Effector memory CD8-positive, alpha-beta T cell (primary cell): ENCODE measurements around the gene SPECC1L.

Source experiments
- ATAC-seq: fragments of 150-1000 bp; cut with Tn5 transposase; replicated peaks from 2 replicates; pipeline ENCODE4 v1.10.0; 2021; ENCODE audit warnings: mild to moderate bottlenecking, moderate library complexity
- DNase-seq, 3 experiments: peaks; one replicate each; pipeline ENCODE4 v3.0.0; 2021
- H3K27ac Mint-ChIP-seq, 2 donors: one replicate each; pipeline ENCODE4 v1.8.0; 2022; ENCODE audit warnings: mild to moderate bottlenecking in 2 of 2, mixed read lengths in 2 of 2, moderate library complexity in 2 of 2
- H3K27me3 Mint-ChIP-seq, 2 donors: one replicate each; pipeline ENCODE4 v1.8.0; 2022; ENCODE audit warnings: mixed read lengths in 2 of 2
- H3K36me3 Mint-ChIP-seq: one replicate; pipeline ENCODE4 v1.8.0; 2022; ENCODE audit warnings: mild to moderate bottlenecking, moderate library complexity, mixed read lengths; ENCODE audit not compliant: insufficient read depth
- H3K4me1 Mint-ChIP-seq, 2 donors: one replicate each; pipeline ENCODE4 v1.8.0; 2022; ENCODE audit warnings: low read depth in 2 of 2, mixed read lengths in 2 of 2
- H3K4me3 Mint-ChIP-seq, 2 donors: one replicate each; pipeline ENCODE4 v1.8.0; 2022; ENCODE audit warnings: mild to moderate bottlenecking in 2 of 2, mixed read lengths in 2 of 2, moderate library complexity in 2 of 2
- H3K9me3 Mint-ChIP-seq, 2 donors: one replicate each; pipeline ENCODE4 v1.8.0; 2022; ENCODE audit warnings: mixed read lengths in 2 of 2

SPECC1L gene

DNA sequence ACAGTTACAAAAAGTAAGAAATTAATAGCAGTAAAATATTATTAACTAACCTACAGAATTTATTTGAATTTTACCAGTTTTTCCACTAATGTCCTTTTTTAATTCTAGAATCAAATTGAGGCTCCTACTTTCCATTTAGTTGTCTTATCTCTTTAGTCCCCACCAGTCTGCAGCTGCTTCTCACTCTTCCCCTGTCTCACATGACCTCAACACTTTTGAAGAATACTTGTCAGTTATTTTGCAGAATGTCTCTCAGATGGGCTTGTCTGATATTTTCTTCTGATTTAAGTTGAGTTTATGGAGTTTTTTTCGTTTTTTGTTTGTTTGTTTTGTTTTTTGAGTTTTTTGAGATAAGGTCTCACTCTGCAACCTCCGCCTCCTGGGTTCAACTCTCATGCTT is 82.5 kb downstream of the SPECC1L start:
- H3K27ac Mint-ChIP-seq: no peak overlapping the region
- H3K4me3 Mint-ChIP-seq: no peak overlapping the region
- ATAC-seq: no peak
- H3K4me1 Mint-ChIP-seq: no peaks in the 10 kb centered on the region
- no peaks in the 10 kb centered on the region for H3K9me3 Mint-ChIP-seq
- peaks cover 31% of the 10 kb centered on the region for H3K36me3 Mint-ChIP-seq
- no peaks in the 10 kb centered on the region for H3K27me3 Mint-ChIP-seq
- DNase-seq: no peak

DNA sequence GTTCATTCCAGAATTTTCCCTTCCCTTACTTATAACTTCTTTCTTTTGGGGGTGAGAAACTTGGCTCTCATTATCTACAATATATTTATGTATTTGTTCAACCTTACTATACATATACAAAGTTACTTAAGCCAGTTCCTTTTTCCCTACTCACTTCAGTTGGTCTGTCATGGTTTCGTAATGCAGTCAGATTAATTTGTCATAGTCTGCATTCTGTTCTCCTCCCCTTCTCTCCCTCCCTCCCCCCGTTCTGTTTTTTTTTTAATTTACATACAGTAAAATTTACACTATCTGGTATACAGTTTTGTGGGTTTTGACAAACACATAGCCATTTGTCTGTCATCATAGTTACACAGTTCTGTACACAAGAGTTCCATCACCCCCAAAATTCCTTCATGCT is 84.9 kb downstream of the SPECC1L start:
- peak overlapping the region in 1 of 2 donors; percentile 3 for H3K27ac Mint-ChIP-seq
- peaks cover 24% of the 10 kb centered on the region for H3K36me3 Mint-ChIP-seq
- ATAC-seq: no peak

DNA sequence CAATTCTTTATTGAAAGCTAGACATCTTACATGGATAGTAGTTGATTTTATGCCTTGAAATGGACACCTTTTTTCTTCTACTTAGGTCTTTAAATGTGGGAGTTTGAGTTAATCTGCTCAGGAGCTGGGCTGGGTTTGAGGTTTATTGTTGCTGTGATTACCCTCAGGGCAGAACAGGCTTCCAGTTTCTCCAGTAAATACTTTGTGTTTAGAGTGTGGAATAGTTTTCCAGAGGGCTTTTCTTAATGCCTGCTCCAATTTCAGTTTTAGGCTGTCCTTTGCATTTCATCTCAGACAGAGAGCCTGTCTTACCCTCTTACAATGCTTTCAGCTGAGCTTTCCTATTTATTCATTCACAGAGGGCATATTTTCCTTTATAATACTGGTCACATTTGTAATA is 86.9 kb downstream of the SPECC1L start:
- Mint-ChIP-seq H3K9me3 (no peaks in the 10 kb centered on the region), H3K36me3 (peaks cover 30% of the 10 kb centered on the region), H3K4me3 (no peak overlapping the region), H3K27ac (peak overlapping the region in 1 of 2 donors; percentile 15), H3K27me3 (no peaks in the 10 kb centered on the region), H3K4me1 (peaks cover 0 to 6% of the 10 kb centered on the region in 2 donors)
- no peak for DNase-seq
- ATAC-seq: no peak

More for the DNA sequence above, 84.9 kb downstream of the SPECC1L start:
- Mint-ChIP-seq H3K4me1 (peaks cover 0 to 6% of the 10 kb centered on the region in 2 donors), H3K4me3 (no peak overlapping the region), H3K27me3 (no peaks in the 10 kb centered on the region), H3K9me3 (no peaks in the 10 kb centered on the region)
- DNase-seq: no peak

DNA sequence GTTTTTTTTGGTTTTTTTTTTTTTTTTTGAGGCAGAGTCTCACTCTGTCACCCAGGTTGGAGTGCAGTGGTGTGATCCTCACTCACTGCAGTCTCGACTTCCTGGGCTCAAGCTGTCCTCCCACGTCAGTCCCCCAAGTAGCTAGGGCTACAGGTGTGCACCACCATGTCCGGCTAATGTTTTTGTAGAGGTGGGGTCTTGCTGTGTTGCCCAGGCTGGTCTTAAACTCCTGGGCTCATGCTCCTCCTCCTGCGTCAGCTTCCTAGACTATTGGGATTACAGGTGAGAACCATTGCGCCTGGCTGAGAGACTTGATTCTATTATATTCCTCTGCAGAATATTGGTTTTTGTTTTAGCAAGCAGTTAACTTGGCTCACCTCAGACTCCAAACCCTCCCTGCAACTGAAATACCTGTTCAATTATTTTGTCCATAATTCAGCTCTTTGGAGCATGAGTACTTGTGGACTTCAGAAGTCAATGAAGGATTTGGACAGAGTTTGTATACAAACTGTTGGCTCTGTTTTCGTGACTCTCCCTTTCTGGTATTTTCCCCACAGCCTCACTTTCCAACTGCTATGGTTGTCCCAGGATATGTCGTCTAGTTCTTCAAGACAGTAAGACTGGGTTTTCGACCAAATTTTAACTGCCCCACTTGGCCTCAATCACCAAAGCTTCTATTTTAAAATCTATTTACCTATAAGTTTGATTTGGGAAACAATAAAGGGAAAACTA is 87.6 kb downstream of the SPECC1L start:
- Mint-ChIP-seq H3K9me3 (no peaks in the 10 kb centered on the region), H3K36me3 (peaks cover 30% of the 10 kb centered on the region), H3K27me3 (no peaks in the 10 kb centered on the region), H3K4me3 (no peak overlapping the region), H3K4me1 (peaks cover 0 to 6% of the 10 kb centered on the region in 2 donors), H3K27ac (no peak overlapping the region)
- ATAC-seq: no peak
- DNase-seq: no peak

DNA sequence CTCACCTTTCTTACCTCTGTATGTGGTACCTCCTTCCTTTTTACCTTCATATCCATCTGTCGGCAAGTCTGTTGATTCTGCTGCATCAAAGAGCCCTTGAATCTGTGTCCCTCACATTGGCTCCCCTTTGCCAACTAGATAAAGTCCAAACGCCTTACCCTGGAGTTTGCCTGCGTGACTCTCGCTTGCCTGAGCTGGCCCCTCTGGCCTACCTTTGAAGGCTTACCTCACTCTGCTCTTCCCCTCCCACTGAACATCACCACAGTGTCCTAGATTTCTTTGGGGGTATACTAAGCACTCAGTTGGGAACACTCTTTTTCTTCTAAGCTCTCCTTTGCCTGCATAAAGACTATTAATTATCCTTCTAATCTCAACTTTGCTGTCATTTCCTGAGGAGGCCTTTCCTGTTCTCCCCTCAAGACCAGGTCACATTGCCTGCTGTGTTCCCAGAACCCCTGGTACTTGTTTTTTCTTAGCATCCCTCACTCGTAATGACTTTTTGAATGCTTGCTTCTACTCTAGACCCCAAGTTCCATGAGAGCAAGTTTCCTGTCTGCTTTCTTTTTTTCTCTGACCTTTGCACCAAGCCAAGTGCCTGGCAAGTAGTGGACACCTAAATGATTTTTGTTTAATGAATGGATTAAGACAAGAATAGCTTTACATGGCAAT is 89.0 kb downstream of the SPECC1L start:
- Mint-ChIP-seq H3K4me1 (peaks cover 0 to 6% of the 10 kb centered on the region in 2 donors), H3K36me3 (peaks cover 34% of the 10 kb centered on the region), H3K4me3 (no peak overlapping the region), H3K27ac (peak overlapping the region; percentile 35 to 66), H3K27me3 (no peaks in the 10 kb centered on the region), H3K9me3 (no peaks in the 10 kb centered on the region)
- no peak for ATAC-seq
- DNase-seq: no peak

DNA sequence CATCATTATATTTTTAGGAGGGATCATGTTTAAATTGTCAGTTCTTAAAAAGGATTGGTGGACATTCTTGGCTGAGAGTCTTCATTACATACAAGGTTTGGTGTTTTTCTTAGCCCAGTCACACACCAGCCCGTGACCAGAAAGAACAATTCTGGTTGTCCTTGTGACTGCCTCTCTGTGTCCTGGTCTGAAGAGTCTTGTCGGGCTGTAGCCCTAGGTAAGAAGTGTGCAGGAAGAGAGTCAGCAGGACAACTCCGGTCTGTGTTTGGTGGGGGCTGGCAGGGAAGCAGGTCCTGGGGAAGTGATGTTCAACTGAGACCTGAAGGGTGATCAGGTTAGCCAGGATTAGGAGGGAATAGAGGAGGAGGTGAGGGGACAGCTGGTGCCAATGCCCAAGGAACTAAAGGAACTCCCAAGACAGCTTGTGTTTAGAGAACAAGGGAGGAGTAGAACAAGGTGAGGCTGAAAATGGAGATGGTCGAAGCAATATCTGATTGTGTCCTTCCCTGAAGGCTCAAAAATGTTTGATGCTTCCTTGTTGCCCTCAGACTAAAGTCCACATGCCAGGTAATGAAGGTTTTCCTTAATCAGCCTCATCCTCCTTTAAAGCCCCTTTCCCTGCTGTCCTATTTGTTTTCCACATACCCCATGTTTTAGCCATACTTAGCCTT is 91.5 kb downstream of the SPECC1L start:
- DNase-seq (no peak), ATAC-seq (no peak)
- peaks cover 0 to 6% of the 10 kb centered on the region in 2 donors for H3K4me1 Mint-ChIP-seq
- H3K9me3 Mint-ChIP-seq: no peaks in the 10 kb centered on the region
- no peaks in the 10 kb centered on the region for H3K27me3 Mint-ChIP-seq
- H3K4me3 Mint-ChIP-seq: no peak overlapping the region
- peaks cover 49% of the 10 kb centered on the region for H3K36me3 Mint-ChIP-seq
- H3K27ac Mint-ChIP-seq: peak overlapping the region in 1 of 2 donors; percentile 20

DNA sequence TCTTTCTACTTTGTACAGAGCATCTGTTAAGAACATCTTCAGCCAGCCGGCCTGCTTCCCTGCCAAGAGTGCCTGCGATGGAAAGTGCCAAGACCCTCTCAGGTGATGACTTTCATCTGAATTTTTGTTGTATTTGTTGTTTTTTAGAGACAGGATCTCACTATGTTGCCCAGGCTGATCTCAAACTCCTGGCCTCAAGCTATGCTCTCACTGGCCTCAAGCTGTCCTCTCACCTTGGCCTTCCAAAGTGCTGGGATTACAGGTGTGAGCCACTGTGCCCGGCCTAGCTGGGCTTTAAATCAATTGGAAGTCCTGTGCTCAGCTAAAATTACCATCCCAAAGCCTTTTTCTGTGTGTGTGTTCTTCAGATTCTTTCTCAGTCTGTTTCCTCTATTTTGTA is 92.6 kb downstream of the SPECC1L start:
- Mint-ChIP-seq H3K27me3 (no peaks in the 10 kb centered on the region), H3K27ac (no peak overlapping the region), H3K9me3 (no peaks in the 10 kb centered on the region), H3K36me3 (peaks cover 50% of the 10 kb centered on the region), H3K4me1 (peaks cover 0 to 6% of the 10 kb centered on the region in 2 donors), H3K4me3 (no peak overlapping the region)
- DNase-seq: no peak
- no peak for ATAC-seq

DNA sequence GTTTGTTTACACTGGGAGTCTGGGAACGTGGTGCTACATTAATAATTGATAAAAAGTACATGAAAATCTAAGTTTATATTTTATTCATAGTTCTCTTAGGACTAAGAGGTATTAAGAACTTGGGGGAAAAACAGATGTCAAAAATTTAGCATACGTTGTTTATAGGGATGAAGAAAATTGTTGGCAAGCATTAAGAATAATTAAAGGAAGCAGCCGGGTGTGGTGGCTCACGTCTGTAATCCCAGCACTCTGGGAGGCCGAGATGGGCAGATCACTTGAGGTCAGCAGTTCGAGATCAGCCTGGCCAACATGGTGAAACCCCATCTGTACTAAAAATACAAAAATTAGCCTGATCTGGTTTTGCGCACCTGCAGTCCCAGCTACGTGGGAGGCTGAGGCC is 96.1 kb downstream of the SPECC1L start:
- Mint-ChIP-seq H3K27me3 (no peaks in the 10 kb centered on the region), H3K4me3 (no peak overlapping the region), H3K36me3 (peaks cover 76% of the 10 kb centered on the region), H3K9me3 (no peaks in the 10 kb centered on the region), H3K4me1 (no peaks in the 10 kb centered on the region), H3K27ac (no peak overlapping the region)
- no peak for DNase-seq
- no peak for ATAC-seq

DNA sequence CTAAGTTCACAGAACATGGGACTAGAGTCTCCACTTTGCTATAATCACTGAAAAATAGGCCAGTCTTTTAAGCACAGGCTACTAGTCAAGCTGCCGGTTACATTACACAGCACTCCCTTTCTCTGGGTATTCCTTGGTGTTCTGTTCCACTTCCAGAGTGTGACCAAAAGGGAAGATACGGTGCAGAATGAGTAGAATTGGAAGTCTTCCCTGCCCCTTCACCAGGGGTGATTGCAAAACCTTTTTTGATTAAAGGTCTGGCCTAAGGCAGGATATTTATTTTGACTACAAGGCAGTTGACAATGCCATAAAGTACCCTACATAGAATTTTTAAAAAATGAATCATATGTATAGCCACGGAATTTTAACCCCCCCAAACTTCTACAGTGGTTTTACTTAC is 97.2 kb downstream of the SPECC1L start:
- no peak overlapping the region for H3K4me3 Mint-ChIP-seq
- H3K27me3 Mint-ChIP-seq: no peaks in the 10 kb centered on the region
- peaks cover 78% of the 10 kb centered on the region for H3K36me3 Mint-ChIP-seq
- no peaks in the 10 kb centered on the region for H3K4me1 Mint-ChIP-seq
- H3K27ac Mint-ChIP-seq: no peak overlapping the region
- DNase-seq (no peak), ATAC-seq (no peak)
- H3K9me3 Mint-ChIP-seq: no peaks in the 10 kb centered on the region

DNA sequence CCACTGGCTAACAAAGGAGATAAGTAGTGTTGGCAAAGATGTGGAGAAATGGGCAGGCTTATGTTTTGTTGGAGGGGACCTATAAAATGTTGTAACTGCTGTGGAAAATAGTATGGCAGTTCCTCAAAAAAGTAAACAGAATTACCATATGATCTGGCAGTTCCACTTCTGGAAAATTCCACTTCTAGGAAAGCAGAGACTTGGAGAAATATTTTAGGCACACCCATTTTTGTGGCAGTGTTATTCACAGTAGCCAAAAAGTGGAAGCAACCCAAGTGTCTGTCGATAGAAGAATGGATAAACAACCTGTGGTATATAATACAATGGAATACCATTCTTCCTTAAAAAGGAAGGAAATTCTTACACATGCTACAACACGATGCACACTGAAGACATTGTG is 99.8 kb downstream of the SPECC1L start:
- Mint-ChIP-seq H3K4me3 (no peak overlapping the region), H3K36me3 (peaks cover 71% of the 10 kb centered on the region), H3K4me1 (no peaks in the 10 kb centered on the region), H3K9me3 (no peaks in the 10 kb centered on the region), H3K27ac (no peak overlapping the region), H3K27me3 (no peaks in the 10 kb centered on the region)
- DNase-seq: no peak
- no peak for ATAC-seq

DNA sequence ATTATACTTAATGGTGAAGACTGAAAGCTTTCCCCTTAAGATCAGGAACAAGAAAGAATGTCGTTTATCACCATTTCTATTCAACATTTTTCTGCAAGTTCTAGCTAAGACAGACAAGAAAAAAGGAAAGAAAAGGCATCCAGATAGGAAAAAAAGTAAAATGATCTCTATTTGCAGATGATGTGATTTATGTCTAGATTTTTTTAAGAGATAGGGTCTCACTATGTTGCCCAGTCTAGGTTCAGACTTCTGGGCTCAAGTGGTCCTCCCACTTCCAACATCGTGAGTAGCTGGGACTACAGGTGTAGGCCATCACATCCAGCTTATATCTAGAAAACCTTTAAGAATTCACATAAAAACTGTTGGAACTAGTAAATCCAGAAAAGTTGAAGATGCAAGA is 105.4 kb downstream of the SPECC1L start:
- H3K4me3 Mint-ChIP-seq: no peak overlapping the region
- ATAC-seq: no peak
- no peak for DNase-seq
- H3K27me3 Mint-ChIP-seq: no peaks in the 10 kb centered on the region
- H3K4me1 Mint-ChIP-seq: peaks cover 0 to 5% of the 10 kb centered on the region in 2 donors
- H3K36me3 Mint-ChIP-seq: peaks cover 46% of the 10 kb centered on the region
- no peaks in the 10 kb centered on the region for H3K9me3 Mint-ChIP-seq
- H3K27ac Mint-ChIP-seq: peak overlapping the region in 1 of 2 donors; percentile 13

DNA sequence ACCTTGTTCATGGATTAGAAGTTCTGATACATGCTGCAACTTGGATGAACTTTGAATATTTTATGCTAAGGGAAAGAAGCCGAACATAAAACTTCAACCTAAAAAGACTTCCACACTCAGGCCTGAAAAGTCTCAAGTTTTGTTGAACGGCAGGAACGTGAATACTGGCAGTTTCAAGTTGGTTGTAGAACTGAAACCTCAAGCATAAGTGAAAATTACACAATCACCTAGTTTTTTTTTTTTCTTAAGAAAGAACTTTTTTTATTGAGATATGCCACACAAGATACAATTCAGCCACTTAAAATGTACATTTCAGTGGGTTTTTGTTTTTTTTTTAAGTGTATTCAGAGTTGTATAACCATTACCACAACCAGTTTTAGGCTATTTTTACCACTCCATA is 106.0 kb downstream of the SPECC1L start:
- peaks cover 42% of the 10 kb centered on the region for H3K36me3 Mint-ChIP-seq
- no peak overlapping the region for H3K4me3 Mint-ChIP-seq
- ATAC-seq (no peak), DNase-seq (no peak)
- peak overlapping the region in 1 of 2 donors; percentile 13 for H3K27ac Mint-ChIP-seq
- H3K27me3 Mint-ChIP-seq: no peaks in the 10 kb centered on the region
- H3K4me1 Mint-ChIP-seq: peaks cover 0 to 5% of the 10 kb centered on the region in 2 donors
- H3K9me3 Mint-ChIP-seq: no peaks in the 10 kb centered on the region

DNA sequence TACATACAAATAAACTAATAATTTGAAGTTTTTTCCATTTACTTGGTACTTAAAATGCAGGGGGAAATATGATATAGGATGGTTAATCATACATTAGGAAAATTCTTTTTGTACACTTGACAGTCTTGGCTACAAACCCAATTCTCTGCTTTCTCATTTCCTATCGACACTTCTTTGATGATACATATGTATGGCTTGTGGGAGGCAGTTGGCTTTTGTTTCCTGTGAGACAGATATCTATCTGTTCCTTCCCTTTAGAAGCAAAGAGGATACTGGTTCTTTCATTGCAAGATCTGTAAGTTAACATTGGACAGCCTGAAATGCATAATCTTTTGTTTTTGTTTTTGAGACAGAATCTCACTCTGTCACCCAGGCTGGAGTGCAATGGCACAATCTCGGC is 108.9 kb downstream of the SPECC1L start:
- no peak for ATAC-seq
- Mint-ChIP-seq H3K27me3 (no peaks in the 10 kb centered on the region), H3K9me3 (no peaks in the 10 kb centered on the region), H3K4me3 (no peak overlapping the region), H3K4me1 (peaks cover 0 to 5% of the 10 kb centered on the region in 2 donors), H3K27ac (peak overlapping the region; percentile 4 to 23), H3K36me3 (peaks cover 34% of the 10 kb centered on the region)
- DNase-seq: no peak
